K562 (cell line): Measurements from ENCODE around the gene ANO6. TPM values are rescaled to one million over a fixed set of nuclear protein-coding genes. Genes with fewer than 3 reads are reported as not detected.

ENCODE experiments used
- ATAC-seq: fragments of 200-7000 bp; cut with Tn5 transposase; 3 replicates; pipeline ENCODE4 v1.9.1; 2020; ENCODE audit warnings: moderate library complexity
- BruUV-seq: library from RNA; stranded (reverse); fragments of 400-500 nt; replicated peaks from 2 replicates; lab custom pipeline; 2021; lab: Mats Ljungman, UMichigan
- CTCF ChIA-PET: fragments of 300-600 bp; formaldehyde crosslinking; extraction: SDS; loops from one replicate; lab custom pipeline; 2021; ENCODE audit warnings: low intra/inter-chr PET ratio; lab: Yijun Ruan, JAX
- POLR2A ChIA-PET: fragments of 300-600, 350-650 bp; sonication (Branson Sonifier 250); formaldehyde crosslinking; extraction: SDS; loops from one replicate; lab custom pipeline; 2021; ENCODE audit warnings: antibody characterized with exemption, inconsistent platforms; lab: Yijun Ruan, JAX
- DNase-seq, 4 experiments: peaks; one replicate each; pipeline versions ENCODE4 v3.0.0 to v3.0.0-alpha.2; 2011 to 2018; ENCODE audit warnings: low spot score in 3 of 4, mixed read lengths in 3 of 4; ENCODE audit errors: extremely low read depth in 1 of 4
- FAIRE-seq: peaks from 2 replicates; lab custom pipeline; 2011; peaks lifted over from hg19 to GRCh38; lab: Jason Lieb, UNC
- H2AFZ ChIP-seq: 2 replicates; pipeline ENCODE4 v1.6.0; 2011; ENCODE audit warnings: low read depth, low read length, control low read depth, inconsistent platforms
- H3K27ac ChIP-seq: fragments of 200-600 bp; 3 replicates; pipeline ENCODE4 v1.8.0; 2011; ENCODE audit warnings: low read depth, mild to moderate bottlenecking, control low read depth, inconsistent platforms, low read length, moderate library complexity, mixed read lengths; ENCODE audit errors: extremely low read depth
- H3K27me3 ChIP-seq, 2 experiments: fragments of 300-600 bp in 1 of 2; 2 replicates in 1 of 2; 3 replicates in 1 of 2; pipeline versions ENCODE4 v1.6.0 to v1.8.0; 2011; ENCODE audit warnings: inconsistent platforms in 2 of 2, low read length in 2 of 2, mild to moderate bottlenecking in 1 of 2, mixed read lengths in 1 of 2, moderate library complexity in 1 of 2; ENCODE audit not compliant: control insufficient read depth in 2 of 2, insufficient read depth in 2 of 2
- H3K36me3 ChIP-seq: fragments of 300-600 bp; 3 replicates; pipeline ENCODE4 v1.8.0; 2011; ENCODE audit warnings: mild to moderate bottlenecking, low read length, inconsistent platforms; ENCODE audit not compliant: control insufficient read depth, insufficient read depth
- H3K4me1 ChIP-seq, 2 experiments: fragments of 200-600 bp in 1 of 2; replicated peaks in 1 of 2; 2 replicates in 1 of 2; 3 replicates in 1 of 2; pipeline versions ENCODE4 v1.5.1 to v1.8.0; 2011; ENCODE audit warnings: inconsistent platforms in 2 of 2, low read length in 2 of 2, mild to moderate bottlenecking in 1 of 2, mixed read lengths in 1 of 2, moderate library complexity in 1 of 2; ENCODE audit not compliant: control insufficient read depth in 2 of 2, insufficient read depth in 2 of 2
- H3K4me2 ChIP-seq: 2 replicates; pipeline ENCODE4 v1.6.1; 2011; ENCODE audit warnings: low read length, control low read depth, inconsistent platforms, mixed read lengths; ENCODE audit not compliant: insufficient read depth
- H3K4me3 ChIP-seq: fragments of 200-600 bp; sonication (generic), shearing (Covaris generic); 2 replicates; pipeline ENCODE4 v1.5.1; 2016; ENCODE audit warnings: control low read depth, inconsistent platforms
- H3K79me2 ChIP-seq: fragments of 200-600 bp; 3 replicates; pipeline ENCODE4 v1.8.0; 2011; ENCODE audit warnings: low read length, inconsistent platforms; ENCODE audit not compliant: control insufficient read depth, insufficient read depth
- H3K9ac ChIP-seq, 2 experiments: 2 replicates each; pipeline versions ENCODE4 v1.6.0 to v1.6.1; 2011; ENCODE audit warnings: low read depth in 2 of 2, low read length in 2 of 2, control low read depth in 1 of 2, inconsistent platforms in 1 of 2, mild to moderate bottlenecking in 1 of 2, mixed read lengths in 1 of 2; ENCODE audit not compliant: insufficient read depth in 1 of 2
- H3K9me1 ChIP-seq: one replicate; pipeline ENCODE4 v1.6.0; 2011; ENCODE audit warnings: inconsistent platforms, mild to moderate bottlenecking, low read length, moderate library complexity; ENCODE audit not compliant: control insufficient read depth, insufficient read depth
- H3K9me3 ChIP-seq: replicated peaks from 2 replicates; pipeline ENCODE4 v1.5.1; 2011; ENCODE audit warnings: low read depth, low read length, inconsistent platforms; ENCODE audit not compliant: control insufficient read depth, insufficient read depth
- H4K20me1 ChIP-seq: replicated peaks from 2 replicates; pipeline ENCODE4 v1.6.1; 2011; ENCODE audit warnings: low read length, inconsistent platforms, mixed read lengths; ENCODE audit not compliant: control insufficient read depth, insufficient read depth
- MEF2A ChIP-seq: IDR thresholded peaks from 2 replicates; pipeline ENCODE4 v1.6.1; 2011; ENCODE audit warnings: low read depth, mild to moderate bottlenecking, low read length, moderate library complexity; ENCODE audit not compliant: control insufficient read depth
- POLR2AphosphoS2 ChIP-seq: IDR thresholded peaks from 2 replicates; pipeline ENCODE4 v1.6.1; 2012; ENCODE audit warnings: low read length, improper control_type of control experiment
- POLR2B ChIP-seq: fragments of 450-650 bp; IDR thresholded peaks from 2 replicates; pipeline ENCODE4 v1.6.1; 2018; ENCODE audit warnings: low read depth; ENCODE audit not compliant: partially characterized antibody
- SRSF1 ChIP-seq: fragments of 200-400 bp; formaldehyde crosslinking; IDR thresholded peaks from 2 replicates; pipeline ENCODE4 v1.6.1; 2017; ENCODE audit warnings: mild to moderate bottlenecking, low read depth, low read length, moderate library complexity
- ZNF507 ChIP-seq: conservative IDR thresholded peaks from 2 replicates; pipeline ENCODE4 v1.6.1; 2017; ENCODE audit warnings: missing genetic modification characterization, missing compliant biosample characterization
- ZNF707 ChIP-seq: fragments of 250-450 bp; sonication (Bioruptor Pico); conservative IDR thresholded peaks from 2 replicates; pipeline ENCODE4 v1.8.0; 2022; ENCODE audit warnings: inconsistent platforms, mild to moderate bottlenecking, moderate library complexity
- ZSCAN29 ChIP-seq: fragments of 450-650 bp; IDR thresholded peaks from 2 replicates; pipeline ENCODE4 v1.6.1; 2017
- WGBS: fragments of 100-300 bp; shearing (Covaris generic); methylation state at CpG from one replicate; pipeline ENCODE4 v1.1.6; 2016; ENCODE audit warnings: low coverage, mixed read lengths; ENCODE audit not compliant: insufficient coverage; ENCODE audit errors: missing lambda C conversion rate; 5-methylcytosine and 5-hydroxymethylcytosine counted together
- in situ Hi-C: fragments of 300-500 bp; cut with MboI; formaldehyde crosslinking; loops from 4 replicates; pipeline ENCODE4 v1.15.0; 2018; ENCODE audit warnings: inconsistent platforms, mixed read lengths
- intact Hi-C: fragments of 100-400 bp; cut with micrococcal nuclease; formaldehyde crosslinking; loops from 2 replicates; pipeline ENCODE4 v1.14.2; 2022
- polyA plus RNA-seq, 8 experiments: library from polyadenylated mRNA; depleted of rRNA in 4 of 8; stranded (reverse) in 5 of 8; unstranded in 3 of 8; fragments of >200 nt; fragmentation: Nextera tagmentation in 2 of 8; fragmentation: Illumina TruSeq in 1 of 8; extraction: Ambion mirVana in 2 of 8; extraction: Trizol in 1 of 8; gene quantifications; 2 replicates each; pipeline versions ENCODE4 v1.2.1 to v1.2.3, GENCODE V29; 2011 to 2014; ENCODE audit warnings: inconsistent platforms in 1 of 8, missing spikeins in 1 of 8
- total RNA-seq, 7 experiments: library from RNA; depleted of rRNA in 6 of 7; stranded (reverse); fragments of >200 nt in 6 of 7; fragmentation: Illumina TruSeq in 2 of 7; extraction: Trizol in 2 of 7; gene quantifications; 2 replicates each; pipeline versions ENCODE4 v1.2.1 to v1.2.3, GENCODE V29; 2011 to 2021; ENCODE audit warnings: low replicate concordance in 1 of 7
- TF ChIP-seq, protein P1 (sequence below): fragments of 250-450 bp; sonication (Bioruptor Pico); IDR thresholded peaks from 2 replicates; pipeline ENCODE4 v1.9.0; 2021; ENCODE audit warnings: mild to moderate bottlenecking, inconsistent platforms
- TF ChIP-seq, protein P2 (sequence below): fragments of 450-650 bp; IDR thresholded peaks from 2 replicates; pipeline ENCODE4 v1.6.1; 2018; ENCODE audit not compliant: partially characterized antibody

Gene ANO6
- total and polyA plus RNA-seq, 9 of the 15 experiments (the other 6 are each of a cell fraction or from before 2014, with no cell fraction given), result 3.5 to 24.7 (median 20.3) TPM

GRCh38 chr12:45212064-45212463 lies 3.8 kb upstream of the ANO6 start (continued):
- TF ChIP-seq, protein P1, sequence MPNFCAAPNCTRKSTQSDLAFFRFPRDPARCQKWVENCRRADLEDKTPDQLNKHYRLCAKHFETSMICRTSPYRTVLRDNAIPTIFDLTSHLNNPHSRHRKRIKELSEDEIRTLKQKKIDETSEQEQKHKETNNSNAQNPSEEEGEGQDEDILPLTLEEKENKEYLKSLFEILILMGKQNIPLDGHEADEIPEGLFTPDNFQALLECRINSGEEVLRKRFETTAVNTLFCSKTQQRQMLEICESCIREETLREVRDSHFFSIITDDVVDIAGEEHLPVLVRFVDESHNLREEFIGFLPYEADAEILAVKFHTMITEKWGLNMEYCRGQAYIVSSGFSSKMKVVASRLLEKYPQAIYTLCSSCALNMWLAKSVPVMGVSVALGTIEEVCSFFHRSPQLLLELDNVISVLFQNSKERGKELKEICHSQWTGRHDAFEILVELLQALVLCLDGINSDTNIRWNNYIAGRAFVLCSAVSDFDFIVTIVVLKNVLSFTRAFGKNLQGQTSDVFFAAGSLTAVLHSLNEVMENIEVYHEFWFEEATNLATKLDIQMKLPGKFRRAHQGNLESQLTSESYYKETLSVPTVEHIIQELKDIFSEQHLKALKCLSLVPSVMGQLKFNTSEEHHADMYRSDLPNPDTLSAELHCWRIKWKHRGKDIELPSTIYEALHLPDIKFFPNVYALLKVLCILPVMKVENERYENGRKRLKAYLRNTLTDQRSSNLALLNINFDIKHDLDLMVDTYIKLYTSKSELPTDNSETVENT (CRISPR knock-in tag), result no peak
- TF ChIP-seq POLR2AphosphoS2 (no peak), POLR2B (no peak), MEF2A (no peak)

GRCh38 chr12:45213107-45213506 lies 2.8 kb upstream of the ANO6 start:
- H3K9me1 ChIP-seq, result no peaks in the 10 kb centered on the region
- H3K27me3 ChIP-seq, result no peaks in the 10 kb centered on the region
- BruUV-seq, result no TSS peak
- in situ Hi-C loops, result no loop called here
- H4K20me1 ChIP-seq, result no peaks in the 10 kb centered on the region
- H3K27ac ChIP-seq, result no peak overlapping the region
- H3K36me3 ChIP-seq, result no peaks in the 10 kb centered on the region
- intact Hi-C loops, result loop anchor here (10.0 kb wide), 1 partner anchor 1042 kb away; no protein-coding TSS in a partner anchor
- H2AFZ ChIP-seq, result no peak overlapping the region
- CTCF ChIA-PET, result no interaction called here
- POLR2A ChIA-PET, result no interaction called here
- no peak for FAIRE-seq
- H3K9ac ChIP-seq, result no peak overlapping the region
- no peak for ATAC-seq
- no peak for DNase-seq
- peaks cover 6 to 12% of the 10 kb centered on the region in 2 experiments for H3K4me1 ChIP-seq
- 100% methylated on average over 1 of the region's 1 CpG for WGBS
- H3K9me3 ChIP-seq, result no peaks in the 10 kb centered on the region
- peaks cover 22% of the 10 kb centered on the region for H3K79me2 ChIP-seq
- H3K4me2 ChIP-seq, result no peak overlapping the region
- no peak overlapping the region for H3K4me3 ChIP-seq
- TF ChIP-seq ZNF707 (CRISPR knock-in tag), result no peak
- no peak for TF ChIP-seq ZNF507
- no peak for TF ChIP-seq ZSCAN29
- TF ChIP-seq SRSF1, result no peak
- TF ChIP-seq, protein P2, sequence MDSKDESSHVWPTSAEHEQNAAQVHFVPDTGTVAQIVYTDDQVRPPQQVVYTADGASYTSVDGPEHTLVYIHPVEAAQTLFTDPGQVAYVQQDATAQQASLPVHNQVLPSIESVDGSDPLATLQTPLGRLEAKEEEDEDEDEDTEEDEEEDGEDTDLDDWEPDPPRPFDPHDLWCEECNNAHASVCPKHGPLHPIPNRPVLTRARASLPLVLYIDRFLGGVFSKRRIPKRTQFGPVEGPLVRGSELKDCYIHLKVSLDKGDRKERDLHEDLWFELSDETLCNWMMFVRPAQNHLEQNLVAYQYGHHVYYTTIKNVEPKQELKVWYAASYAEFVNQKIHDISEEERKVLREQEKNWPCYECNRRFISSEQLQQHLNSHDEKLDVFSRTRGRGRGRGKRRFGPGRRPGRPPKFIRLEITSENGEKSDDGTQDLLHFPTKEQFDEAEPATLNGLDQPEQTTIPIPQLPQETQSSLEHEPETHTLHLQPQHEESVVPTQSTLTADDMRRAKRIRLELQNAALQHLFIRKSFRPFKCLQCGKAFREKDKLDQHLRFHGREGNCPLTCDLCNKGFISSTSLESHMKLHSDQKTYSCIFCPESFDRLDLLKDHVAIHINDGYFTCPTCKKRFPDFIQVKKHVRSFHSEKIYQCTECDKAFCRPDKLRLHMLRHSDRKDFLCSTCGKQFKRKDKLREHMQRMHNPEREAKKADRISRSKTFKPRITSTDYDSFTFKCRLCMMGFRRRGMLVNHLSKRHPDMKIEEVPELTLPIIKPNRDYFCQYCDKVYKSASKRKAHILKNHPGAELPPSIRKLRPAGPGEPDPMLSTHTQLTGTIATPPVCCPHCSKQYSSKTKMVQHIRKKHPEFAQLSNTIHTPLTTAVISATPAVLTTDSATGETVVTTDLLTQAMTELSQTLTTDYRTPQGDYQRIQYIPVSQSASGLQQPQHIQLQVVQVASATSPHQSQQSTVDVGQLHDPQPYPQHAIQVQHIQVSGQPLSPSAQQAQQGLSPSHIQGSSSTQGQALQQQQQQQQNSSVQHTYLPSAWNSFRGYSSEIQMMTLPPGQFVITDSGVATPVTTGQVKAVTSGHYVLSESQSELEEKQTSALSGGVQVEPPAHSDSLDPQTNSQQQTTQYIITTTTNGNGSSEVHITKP, result no peak
- TF ChIP-seq, all 486 proteins: peak for 0
